Mesenteric fat pad (tissue), 1 donor: ENCODE results near the gene PCSK5. TPM values are rescaled to one million over a fixed set of nuclear protein-coding genes. Genes with fewer than 3 reads are reported as not detected.
"Not testable (repeated sequence)": the region's sequence is repeated elsewhere in the genome, so short reads cannot be mapped to it uniquely, and the experiment has no call there.

Experiments
- DNase-seq: peaks from one replicate; pipeline ENCODE4 v3.0.0-alpha.2; 2020; ENCODE audit warnings: low spot score
- total RNA-seq: library from RNA; stranded (reverse); fragmentation: NEBNext Ultra II Directional; extraction: Animal tissue kit (Norgen Biotek cat#: 25700); gene quantifications from one replicate; pipeline ENCODE4 v1.2.1, GENCODE V29; 2021
- donor health status: DM: yes; HTN: yes; CAD: no.

Gene PCSK5
- total RNA-seq, 1 donor from 2014 or later: 79.6 TPM

DNA sequence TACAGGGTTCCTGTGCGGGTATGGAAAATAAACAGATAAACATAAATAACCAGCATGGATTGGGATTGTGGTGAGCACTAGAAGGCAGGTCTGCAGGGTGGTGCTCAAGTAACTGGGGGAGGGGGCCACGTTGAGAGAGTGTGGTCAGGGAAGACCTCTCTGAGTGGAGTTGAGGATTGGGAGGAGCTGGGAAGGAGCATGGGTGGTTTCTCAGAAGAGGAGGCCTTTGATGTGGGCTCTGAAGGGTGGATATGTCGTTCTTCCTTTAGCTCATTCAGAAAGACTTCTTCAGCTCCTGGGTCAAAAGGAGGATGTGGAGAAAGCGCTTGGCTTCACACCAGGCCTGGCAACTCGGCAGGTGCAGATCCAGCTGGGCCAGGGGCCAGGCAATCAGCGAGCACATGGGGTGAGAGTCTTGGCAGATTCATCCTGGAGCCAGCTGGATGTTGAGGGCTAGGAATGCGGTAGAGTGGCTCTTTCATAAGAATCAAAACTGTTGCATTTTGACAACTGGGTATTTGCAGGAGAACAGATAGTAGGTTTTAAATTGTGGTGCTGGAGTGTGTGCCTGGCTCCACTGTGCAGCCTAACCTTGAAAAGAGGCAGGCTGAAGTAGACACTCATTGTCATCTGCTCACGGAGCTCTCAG, 71.7 kb downstream of the PCSK5 start:
- no peak for DNase-seq

GRCh38 chr9:75962662-75963036, 72.2 kb downstream of the PCSK5 start:
- DNase-seq: no peak

GRCh38 chr9:75963321-75963720, 72.8 kb downstream of the PCSK5 start:
- not testable (repeated sequence) for DNase-seq

DNA sequence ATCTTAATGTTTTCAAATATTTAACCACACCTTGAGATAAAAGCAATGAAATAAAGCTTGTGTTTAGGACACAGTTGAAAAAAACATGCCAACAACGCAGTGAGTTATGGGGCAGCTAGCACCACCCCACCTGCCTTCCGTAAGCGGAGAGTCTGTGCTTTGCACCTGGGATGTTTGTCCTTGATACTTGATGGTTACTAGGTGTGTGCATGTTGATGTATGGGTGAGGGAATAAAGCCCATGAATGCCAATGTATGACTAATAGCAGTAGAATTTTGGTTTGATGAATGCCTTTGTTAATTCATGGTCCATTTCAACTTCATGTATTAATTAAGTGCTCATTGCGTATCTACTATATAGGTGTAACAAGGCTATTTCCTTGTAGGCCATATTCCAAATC, 74.0 kb downstream of the PCSK5 start:
- DNase-seq: no peak

DNA sequence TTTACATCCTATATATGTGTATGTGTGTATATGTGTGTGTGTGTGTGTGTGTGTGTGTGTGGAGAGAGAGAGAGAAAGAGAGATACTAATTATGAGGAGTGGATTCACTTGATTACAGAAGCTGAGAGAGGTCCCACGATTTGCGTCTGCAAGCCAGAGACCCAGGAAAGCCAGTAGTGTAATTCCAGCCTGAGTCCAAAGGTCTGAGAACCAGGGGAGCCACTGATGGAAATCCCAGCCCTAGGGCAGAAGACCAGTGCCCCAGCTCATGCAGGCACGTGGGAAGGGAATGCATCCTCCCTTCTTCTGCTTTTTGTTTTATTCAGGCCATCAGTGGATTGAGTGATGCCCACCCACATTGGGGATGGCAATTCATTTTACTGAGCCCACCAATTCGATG, 74.8 kb downstream of the PCSK5 start:
- DNase-seq: no peak

DNA sequence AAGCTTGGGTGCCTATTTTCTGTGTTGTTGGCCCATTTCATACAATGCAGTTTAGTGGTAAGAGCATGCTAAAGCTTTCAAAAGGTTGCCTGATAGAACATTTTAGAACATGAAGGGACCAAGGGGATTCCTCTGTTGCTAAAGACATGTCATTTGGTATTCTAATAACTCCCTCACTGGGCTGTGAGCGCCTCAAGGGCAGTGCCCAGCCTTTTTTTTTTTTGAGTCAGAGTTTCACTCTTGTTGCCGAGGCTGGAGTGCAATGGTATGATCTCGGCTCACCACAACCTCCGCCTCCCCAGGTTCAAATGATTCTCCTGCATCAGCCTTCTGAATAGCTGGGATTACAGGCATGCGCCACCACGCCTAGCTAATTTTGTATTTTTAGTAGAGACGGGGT, 77.1 kb downstream of the PCSK5 start:
- DNase-seq: no peak

- DNase-seq: no peak
These were observed 83.7 kb downstream of the PCSK5 start for GRCh38 chr9:75974016-75974766.

GRCh38 chr9:75975071-75975470, 84.6 kb downstream of the PCSK5 start:
- DNase-seq: no peak

DNA sequence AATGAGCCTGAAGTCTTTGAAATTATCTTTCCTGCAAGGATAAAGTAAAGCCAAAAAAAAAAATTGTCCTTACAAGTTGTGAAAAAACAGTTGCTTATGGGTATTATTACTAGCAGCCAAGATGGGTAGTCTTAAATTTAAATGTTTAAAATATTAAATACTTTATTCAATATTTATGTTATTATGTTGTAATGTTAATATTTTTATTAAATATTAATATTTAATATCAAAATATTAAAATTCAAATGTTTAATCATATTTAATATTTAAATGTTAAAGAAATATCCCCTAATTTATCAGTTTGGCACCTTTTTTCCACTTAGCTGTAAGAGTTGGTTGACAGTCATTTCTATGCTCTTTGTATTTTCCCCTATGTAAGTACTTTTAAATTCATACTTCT, 86.1 kb downstream of the PCSK5 start:
- no peak for DNase-seq

- DNase-seq: no peak
These were observed 88.9 kb downstream of the PCSK5 start for GRCh38 chr9:75979362-75979761.

DNA sequence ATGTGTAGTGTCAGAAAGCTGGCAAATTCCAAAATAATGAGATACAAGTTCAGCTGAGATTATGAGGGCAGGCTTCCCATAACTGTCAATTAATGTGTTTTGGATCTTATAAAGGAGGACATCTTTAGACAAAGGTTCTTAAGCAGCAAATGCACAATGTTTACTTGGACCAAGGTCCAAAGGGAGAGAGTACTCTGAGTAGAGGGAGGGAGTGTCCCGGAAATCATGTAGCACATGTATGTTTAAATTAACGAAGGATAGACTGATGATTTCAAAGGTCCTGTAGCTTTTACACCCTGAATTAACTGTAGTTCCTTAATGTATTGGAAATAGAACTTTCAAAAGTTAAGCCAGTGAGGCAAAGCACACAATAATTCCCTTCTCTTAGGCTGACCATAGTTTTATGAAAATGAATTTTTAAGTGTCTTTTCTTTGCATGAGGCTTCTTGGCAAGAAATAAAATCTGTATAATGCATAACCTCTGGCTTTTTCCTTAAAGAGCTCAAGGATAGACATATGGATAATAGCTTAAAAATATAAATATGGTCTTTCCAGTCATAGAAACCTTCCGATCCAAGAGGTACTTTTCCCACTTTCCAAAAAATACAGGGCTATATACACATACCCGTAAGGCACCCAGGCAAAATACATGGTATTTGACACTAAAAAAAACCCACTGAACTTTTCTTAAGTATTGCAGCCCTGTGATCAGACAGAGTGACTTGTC, 93.0 kb downstream of the PCSK5 start:
- DNase-seq: no peak

GRCh38 chr9:75985515-75985914, 95.0 kb downstream of the PCSK5 start:
- no peak for DNase-seq

DNA sequence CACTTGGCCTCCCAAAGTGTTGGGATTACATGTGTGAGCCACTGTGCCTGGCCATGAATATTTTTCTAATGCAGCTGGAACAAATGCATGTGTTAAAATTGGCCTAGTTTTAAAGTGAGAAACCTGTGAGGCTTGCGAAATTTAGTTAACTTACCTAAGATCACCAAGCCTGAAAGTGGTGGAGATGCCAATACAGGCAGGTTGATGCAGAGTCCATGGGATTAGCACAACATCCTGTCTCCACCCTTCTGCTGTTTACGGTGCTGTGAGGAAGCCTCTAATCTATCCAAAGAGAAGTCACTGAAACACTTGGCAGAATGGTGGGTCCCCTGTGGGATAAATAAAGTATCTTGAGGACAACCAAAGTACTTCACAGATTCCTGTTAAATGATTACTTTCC, 98.2 kb downstream of the PCSK5 start:
- DNase-seq: no peak

DNA sequence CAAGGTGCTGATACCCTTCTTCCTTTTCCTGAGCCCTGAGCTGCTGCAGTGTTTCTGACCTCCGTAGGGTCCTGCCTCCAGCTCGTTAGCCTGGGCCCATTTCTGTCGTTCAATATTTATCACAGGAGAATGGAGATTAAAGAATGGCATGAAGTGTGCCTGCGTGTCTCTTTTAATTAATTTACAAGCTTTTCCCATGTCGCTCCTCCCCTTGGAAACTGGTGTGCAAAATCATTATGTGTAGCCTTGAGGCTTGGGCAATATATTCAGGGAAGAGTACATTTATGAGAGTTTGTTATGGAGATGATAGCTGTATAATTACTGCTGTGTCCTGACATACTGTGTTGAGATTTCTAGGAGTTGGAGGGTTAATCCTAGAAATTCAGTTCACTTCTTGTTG, 99.7 kb downstream of the PCSK5 start:
- DNase-seq: no peak

DNA sequence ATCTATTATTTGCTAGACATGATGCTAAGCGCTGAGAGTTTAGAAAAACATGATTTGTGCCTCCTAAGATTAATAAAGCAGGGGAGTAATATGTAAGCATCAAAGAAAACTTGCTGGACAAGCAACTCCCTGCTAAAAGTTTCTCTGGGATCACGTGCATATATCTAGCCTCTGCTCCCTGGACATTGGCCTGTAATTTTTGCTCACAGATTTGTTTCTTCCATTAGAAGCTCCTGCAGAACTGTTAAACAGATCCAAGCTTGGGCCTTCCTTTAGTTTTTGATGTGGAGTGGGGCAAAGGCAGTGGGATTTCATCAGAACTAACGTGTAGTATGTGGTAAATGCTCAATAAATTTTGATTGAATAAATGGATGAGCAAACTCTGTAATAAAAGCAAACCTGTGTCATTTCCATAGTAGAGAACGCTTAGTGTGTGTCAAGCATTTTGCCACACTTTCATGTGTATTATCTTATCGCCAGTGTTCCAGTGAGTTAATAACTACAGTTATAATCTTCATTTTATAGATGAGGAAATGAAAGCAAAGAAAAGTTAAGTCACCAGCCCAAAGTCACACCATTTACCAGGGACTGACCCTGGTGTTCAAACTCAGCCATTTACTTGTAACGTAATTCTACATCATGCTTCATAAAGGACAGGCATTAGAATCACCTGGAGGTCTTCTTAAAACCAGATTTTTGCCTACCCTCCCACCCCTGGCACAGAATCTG, 100.3 kb downstream of the PCSK5 start:
- no peak for DNase-seq

GRCh38 chr9:75992482-75993206, 102.2 kb downstream of the PCSK5 start:
- DNase-seq: no peak

DNA sequence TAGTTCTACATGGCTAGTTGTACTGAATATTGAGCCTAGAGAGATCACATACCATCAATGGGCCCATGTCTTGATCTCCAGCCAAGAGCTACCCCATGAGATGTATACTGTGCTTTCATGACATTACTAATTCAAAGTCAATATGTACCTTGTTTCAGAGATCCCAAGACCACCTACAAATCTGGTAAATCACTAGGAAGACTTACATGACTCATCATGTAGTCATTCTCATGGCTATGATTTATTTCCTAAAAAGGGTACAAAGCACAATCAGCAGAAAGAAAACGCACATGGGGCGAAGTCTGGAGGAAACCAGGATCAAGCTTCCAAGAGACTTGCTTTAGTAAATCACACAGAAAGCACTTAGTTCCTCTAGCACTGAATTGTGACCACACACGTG, 103.0 kb downstream of the PCSK5 start:
- DNase-seq: no peak

DNA sequence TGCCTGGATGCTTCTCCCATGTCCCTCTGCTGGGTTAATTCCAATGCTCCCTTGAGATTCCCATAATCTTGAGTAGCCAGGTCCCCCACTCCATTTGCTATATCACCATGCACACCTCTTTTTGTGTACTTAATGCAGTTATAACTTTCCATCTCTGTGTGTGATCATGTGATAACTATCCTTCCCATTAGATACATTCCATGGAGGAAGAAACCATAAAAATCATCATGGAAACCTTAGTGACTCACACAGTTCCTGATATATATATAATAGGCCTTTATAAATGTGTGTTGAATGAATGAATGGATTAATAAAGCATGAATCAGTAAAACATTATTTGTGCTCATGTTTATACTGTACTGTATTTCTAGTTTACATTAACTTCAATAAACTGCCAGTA, 104.6 kb downstream of the PCSK5 start:
- no peak for DNase-seq

DNA sequence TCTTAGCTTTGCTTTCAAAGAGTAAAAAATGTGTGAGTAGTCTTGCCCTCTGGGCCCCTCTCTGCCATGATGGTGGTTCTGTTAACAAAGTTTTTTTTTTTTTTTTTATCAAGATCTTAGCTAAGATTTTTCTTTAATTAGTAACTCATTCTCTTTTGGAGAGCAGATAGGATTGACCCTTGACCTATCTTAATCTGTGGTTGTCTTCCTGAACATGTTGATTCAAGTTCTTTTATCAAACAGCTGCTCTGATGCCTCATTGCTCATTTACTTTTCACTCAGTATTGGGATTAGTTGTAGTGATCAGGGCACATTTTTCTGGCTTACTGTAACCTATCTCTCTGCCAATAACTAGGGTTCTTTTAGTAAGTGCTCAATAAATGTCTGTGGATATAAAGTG, 106.3 kb downstream of the PCSK5 start:
- DNase-seq: no peak

DNA sequence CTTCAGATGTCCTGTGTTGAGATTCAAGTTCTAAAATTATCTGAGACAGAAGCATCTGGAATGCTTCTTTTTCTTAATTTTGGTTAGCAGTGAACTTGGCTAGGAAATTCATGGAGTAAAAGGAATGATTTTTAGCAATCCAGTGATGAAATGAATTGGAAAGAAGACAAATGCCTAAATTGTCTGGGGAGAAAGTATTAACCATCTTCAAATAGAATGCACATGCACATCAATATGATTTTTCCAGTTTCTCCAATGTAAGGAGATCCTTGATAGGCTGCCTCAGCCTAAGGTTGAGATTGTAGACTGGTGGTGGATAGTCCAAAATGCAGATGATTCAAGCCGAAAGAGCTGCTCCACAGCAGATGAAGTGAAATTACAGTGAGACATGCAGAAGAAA, 106.7 kb downstream of the PCSK5 start:
- no peak for DNase-seq

- no peak for DNase-seq
These were observed 107.8 kb downstream of the PCSK5 start for GRCh38 chr9:75998096-75998780.
